Brain pericyte (primary cell): ENCODE results near the gene GOLIM4.
"Not testable (repeated sequence)": the region's sequence is repeated elsewhere in the genome, so short reads cannot be mapped to it uniquely, and the experiment has no call there.

ENCODE experiments used
- DNase-seq: peaks from one replicate; pipeline ENCODE4 v3.0.0-alpha.2; 2012; ENCODE audit warnings: low read depth, low spot score

Gene GOLIM4

GRCh38 chr3:168095611-168096209 is at the start of gene GOLIM4:
GOLIM4 (minus strand) TSS chr3:168095924; CDS start chr3:168095285, 639 bp downstream.
- DNase-seq: peak; percentile 92

GRCh38 chr3:168141405-168141998 is 45.8 kb upstream of the GOLIM4 start:
- no peak for DNase-seq

- no peak for DNase-seq
Measured at GRCh38 chr3:168139947-168140346, 44.2 kb upstream of the GOLIM4 start.

GRCh38 chr3:168138421-168138820 is 42.7 kb upstream of the GOLIM4 start:
- DNase-seq: no peak

GRCh38 chr3:168134931-168135330 is 39.2 kb upstream of the GOLIM4 start:
- DNase-seq: no peak

- not testable (repeated sequence) for DNase-seq
Measured at GRCh38 chr3:168130250-168130649, 34.5 kb upstream of the GOLIM4 start.

- DNase-seq: not testable (repeated sequence)
Measured at GRCh38 chr3:168128463-168128862, 32.7 kb upstream of the GOLIM4 start.

- DNase-seq: no peak
Measured at GRCh38 chr3:168127466-168127865, 31.7 kb upstream of the GOLIM4 start.

GRCh38 chr3:168124791-168125190 is 29.1 kb upstream of the GOLIM4 start:
- DNase-seq: no peak

GRCh38 chr3:168124291-168124690 is 28.6 kb upstream of the GOLIM4 start:
- DNase-seq: no peak

GRCh38 chr3:168123201-168124176 is 27.8 kb upstream of the GOLIM4 start:
- no peak for DNase-seq

GRCh38 chr3:168121184-168122017 is 25.7 kb upstream of the GOLIM4 start:
- DNase-seq: no peak

GRCh38 chr3:168117853-168118313 is 22.2 kb upstream of the GOLIM4 start:
- peak; percentile 1 for DNase-seq

- DNase-seq: no peak
Measured at GRCh38 chr3:168117059-168117458, 21.3 kb upstream of the GOLIM4 start.

GRCh38 chr3:168116279-168116678 is 20.6 kb upstream of the GOLIM4 start:
- DNase-seq: no peak

- DNase-seq: no peak
Measured at GRCh38 chr3:168113848-168114247, 18.1 kb upstream of the GOLIM4 start.

- no peak for DNase-seq
Measured at GRCh38 chr3:168112894-168113293, 17.2 kb upstream of the GOLIM4 start.

- no peak for DNase-seq
Measured at GRCh38 chr3:168104361-168104760, 8.6 kb upstream of the GOLIM4 start.

GRCh38 chr3:168102735-168103410 is 7.1 kb upstream of the GOLIM4 start:
- DNase-seq: no peak

GRCh38 chr3:168100777-168101492 is 5.2 kb upstream of the GOLIM4 start:
- no peak for DNase-seq
